KMS-11 (cell line): Measurements from ENCODE around the gene RABL2A.
A peak's percentile ranks its signal among the peaks of the same experiment; 100 is the strongest.
"Not testable (repeated sequence)": the region's sequence is repeated elsewhere in the genome, so short reads cannot be mapped to it uniquely, and the experiment has no call there.

ENCODE experiments used
- H2AFZ ChIP-seq: fragments of 200-600 bp; sonication (generic); 2 replicates; pipeline ENCODE4 v1.6.1; 2016; ENCODE audit warnings: antibody characterized with exemption, mixed run types, low read depth
- H3K27ac ChIP-seq: fragments of 200-600 bp; sonication (generic); 2 replicates; pipeline ENCODE4 v1.6.1; 2016; ENCODE audit warnings: mild to moderate bottlenecking, mixed run types
- H3K27me3 ChIP-seq: fragments of 200-600 bp; sonication (generic); 2 replicates; pipeline ENCODE4 v1.6.1; 2017; ENCODE audit warnings: mild to moderate bottlenecking, low read depth, mixed run types, moderate library complexity; ENCODE audit not compliant: insufficient read depth
- H3K36me3 ChIP-seq: fragments of 200-600 bp; sonication (generic); 2 replicates; pipeline ENCODE4 v1.6.1; 2017; ENCODE audit warnings: mild to moderate bottlenecking, mixed run types; ENCODE audit not compliant: insufficient read depth
- H3K4me1 ChIP-seq: fragments of 200-600 bp; sonication (generic); 2 replicates; pipeline ENCODE4 v1.6.1; 2016; ENCODE audit warnings: mild to moderate bottlenecking, low read depth, mixed run types; ENCODE audit not compliant: poor library complexity, severe bottlenecking
- H3K4me2 ChIP-seq: fragments of 200-600 bp; sonication (generic); 2 replicates; pipeline ENCODE4 v1.7.0; 2016; ENCODE audit warnings: mild to moderate bottlenecking, mixed run types
- H3K4me3 ChIP-seq: fragments of 200-600 bp; sonication (generic); IDR thresholded peaks from 2 replicates; pipeline ENCODE4 v1.6.1; 2017; ENCODE audit warnings: low read depth, low read length, mixed read lengths; ENCODE audit not compliant: insufficient read depth
- H3K79me2 ChIP-seq: fragments of 200-600 bp; sonication (generic); 2 replicates; pipeline ENCODE4 v1.6.1; 2016; ENCODE audit warnings: low read depth, mixed run types; ENCODE audit not compliant: insufficient read depth
- H3K9ac ChIP-seq: fragments of 200-600 bp; sonication (generic); 2 replicates; pipeline ENCODE4 v1.6.1; 2016; ENCODE audit warnings: mild to moderate bottlenecking, mixed run types
- H4K20me1 ChIP-seq: fragments of 200-600 bp; sonication (generic); 2 replicates; pipeline ENCODE4 v1.6.1; 2016; ENCODE audit warnings: mild to moderate bottlenecking, mixed run types; ENCODE audit not compliant: insufficient read depth
- CTCF ChIP-seq: fragments of 200-600 bp; sonication (generic); conservative IDR thresholded peaks from 2 replicates; pipeline ENCODE4 v1.6.1; 2017; ENCODE audit warnings: low read depth, mild to moderate bottlenecking, antibody characterized with exemption, low read length, moderate library complexity, mixed read lengths

The RABL2A gene

DNA sequence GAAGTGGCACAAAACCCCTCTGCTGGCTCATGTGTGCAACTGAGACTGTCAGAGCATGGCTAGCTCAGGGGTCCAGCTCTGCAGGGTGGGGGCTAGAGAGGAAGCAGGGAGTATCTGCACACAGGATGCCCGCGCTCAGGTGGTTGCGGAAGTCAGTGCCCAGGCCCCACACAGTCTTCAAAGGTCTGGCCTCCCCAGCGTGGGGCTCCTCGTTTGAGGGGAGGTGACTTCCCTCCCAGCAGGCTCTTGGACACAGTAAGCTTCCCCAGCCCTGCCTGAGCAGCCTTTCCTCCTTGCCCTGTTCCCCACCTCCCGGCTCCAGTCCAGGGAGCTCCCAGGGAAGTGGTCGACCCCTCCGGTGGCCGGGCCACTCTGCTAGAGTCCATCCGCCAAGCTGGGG is 29.9 kb upstream of the RABL2A start:
- H3K9ac ChIP-seq, H2AFZ ChIP-seq: not testable (repeated sequence)

GRCh38 chr2:113597572-113597971 is 29.5 kb upstream of the RABL2A start:
- not testable (repeated sequence) for H3K9ac ChIP-seq, H3K36me3 ChIP-seq, H3K79me2 ChIP-seq, H4K20me1 ChIP-seq, H3K4me1 ChIP-seq, H3K27ac ChIP-seq, H3K27me3 ChIP-seq, H3K4me2 ChIP-seq, H3K4me3 ChIP-seq, H2AFZ ChIP-seq

More for the DNA sequence above, 29.9 kb upstream of the RABL2A start:
- not testable (repeated sequence) for H4K20me1 ChIP-seq, H3K4me2 ChIP-seq, H3K36me3 ChIP-seq, H3K27ac ChIP-seq, H3K27me3 ChIP-seq, H3K79me2 ChIP-seq, H3K4me3 ChIP-seq, H3K4me1 ChIP-seq

DNA sequence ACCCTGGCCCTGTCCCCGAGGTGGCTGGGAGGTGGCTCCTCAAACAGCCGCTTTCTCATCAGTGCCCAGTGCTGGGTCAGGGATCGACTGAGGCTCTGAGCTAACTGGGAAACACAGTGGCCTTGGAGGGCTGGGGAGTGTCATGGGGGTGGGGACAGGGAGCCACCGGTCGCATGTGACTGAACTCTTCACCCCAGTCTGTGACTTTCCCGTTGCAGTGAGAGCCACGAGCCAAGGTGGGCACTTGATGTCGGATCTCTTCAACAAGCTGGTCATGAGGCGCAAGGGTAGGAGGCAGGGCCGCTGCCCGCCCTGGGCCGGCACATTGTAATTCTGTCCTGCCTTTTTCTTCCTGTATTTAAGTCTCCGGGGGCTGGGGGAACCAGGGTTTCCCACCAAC is 28.9 kb upstream of the RABL2A start:
- H3K4me3 ChIP-seq, H3K36me3 ChIP-seq, H3K27ac ChIP-seq, H3K9ac ChIP-seq, H3K4me1 ChIP-seq, H3K27me3 ChIP-seq, H2AFZ ChIP-seq, H4K20me1 ChIP-seq, H3K79me2 ChIP-seq, H3K4me2 ChIP-seq: not testable (repeated sequence)

- not testable (repeated sequence) for H3K4me3 ChIP-seq, H3K9ac ChIP-seq, H3K4me2 ChIP-seq, H3K27me3 ChIP-seq, H3K79me2 ChIP-seq, H3K36me3 ChIP-seq, H3K4me1 ChIP-seq, H2AFZ ChIP-seq, H3K27ac ChIP-seq, H4K20me1 ChIP-seq
Measured at GRCh38 chr2:113598738-113599137, 28.3 kb upstream of the RABL2A start.

DNA sequence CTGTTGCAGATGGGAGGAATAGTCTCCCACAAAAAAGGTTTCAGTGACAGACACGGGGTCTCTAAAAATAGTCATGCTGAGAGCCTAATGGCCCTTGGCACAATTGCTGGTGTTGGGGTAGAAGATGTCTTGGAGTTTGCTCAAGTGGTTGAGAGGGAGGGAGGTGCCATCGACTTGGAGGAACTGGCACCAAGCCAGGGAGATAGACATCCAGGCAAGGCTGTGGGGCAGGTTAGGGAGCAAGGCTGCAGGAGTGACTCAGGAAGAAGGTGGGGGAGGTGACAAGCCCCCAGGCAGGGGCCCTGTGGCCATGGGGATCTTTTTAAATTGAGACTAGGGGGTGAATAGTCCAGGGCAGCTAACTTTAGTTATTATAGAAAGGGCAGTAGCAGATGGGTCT is 27.9 kb upstream of the RABL2A start:
- not testable (repeated sequence) for H4K20me1 ChIP-seq, H3K36me3 ChIP-seq, H2AFZ ChIP-seq, H3K27ac ChIP-seq, H3K4me3 ChIP-seq, H3K27me3 ChIP-seq, H3K4me2 ChIP-seq, H3K79me2 ChIP-seq, H3K4me1 ChIP-seq, H3K9ac ChIP-seq

DNA sequence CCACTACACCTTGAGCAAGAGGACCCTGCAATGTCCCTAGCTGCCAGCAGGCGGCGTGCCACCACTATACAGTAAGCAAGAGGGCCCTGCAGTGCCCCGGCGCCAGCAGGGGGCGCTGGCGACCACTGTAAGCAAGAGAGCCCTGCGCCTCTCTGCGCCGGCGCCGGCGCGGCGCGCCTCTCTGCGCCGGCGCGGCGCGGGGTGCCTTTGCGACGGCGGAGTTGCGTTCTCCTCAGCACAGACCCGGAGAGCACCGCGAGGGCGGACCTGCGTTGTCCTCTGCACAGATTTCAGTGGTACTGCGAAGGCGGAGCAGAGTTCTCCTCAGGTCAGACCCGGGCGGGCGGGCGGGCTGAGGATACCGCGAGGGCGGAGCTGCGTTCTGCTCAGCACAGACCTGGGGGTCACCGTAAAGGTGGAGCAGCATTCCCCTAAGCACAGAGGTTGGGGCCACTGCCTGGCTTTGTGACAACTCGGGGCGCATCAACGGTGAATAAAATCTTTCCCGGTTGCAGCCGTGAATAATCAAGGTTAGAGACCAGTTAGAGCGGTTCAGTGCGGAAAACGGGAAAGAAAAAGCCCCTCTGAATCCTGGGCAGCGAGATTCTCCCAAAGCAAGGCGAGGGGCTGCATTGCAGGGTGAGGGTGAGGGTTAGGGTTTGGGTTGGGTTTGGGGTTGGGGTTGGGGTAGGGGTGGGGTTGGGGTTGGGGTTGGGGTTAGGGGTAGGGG is 24.9 kb upstream of the RABL2A start:
- H3K27me3 ChIP-seq, H3K9ac ChIP-seq, H3K4me3 ChIP-seq, H3K27ac ChIP-seq, H3K36me3 ChIP-seq, H3K4me2 ChIP-seq, H3K79me2 ChIP-seq, H3K4me1 ChIP-seq, H4K20me1 ChIP-seq, H2AFZ ChIP-seq: not testable (repeated sequence)
- TF ChIP-seq CTCF, result peak; percentile 39; the same call in 1 of the 2 replicates

DNA sequence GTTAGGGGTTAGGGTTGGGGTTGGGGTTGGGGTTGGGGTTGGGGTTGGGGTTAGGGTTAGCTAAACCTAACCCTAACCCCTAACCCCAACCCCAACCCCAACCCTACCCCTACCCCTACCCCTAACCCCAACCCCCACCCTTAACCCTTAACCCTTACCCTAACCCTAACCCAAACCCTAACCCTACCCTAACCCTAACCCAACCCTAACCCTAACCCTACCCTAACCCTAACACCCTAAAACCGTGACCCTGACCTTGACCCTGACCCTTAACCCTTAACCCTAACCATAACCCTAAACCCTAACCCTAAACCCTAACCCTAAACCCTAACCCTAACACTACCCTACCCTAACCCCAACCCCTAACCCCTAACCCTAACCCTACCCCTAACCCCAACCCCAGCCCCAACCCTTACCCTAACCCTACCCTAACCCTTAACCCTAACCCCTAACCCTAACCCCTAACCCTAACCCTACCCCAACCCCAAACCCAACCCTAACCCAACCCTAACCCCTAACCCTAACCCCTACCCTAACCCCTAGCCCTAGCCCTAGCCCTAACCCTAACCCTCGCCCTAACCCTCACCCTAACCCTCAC is 24.1 kb upstream of the RABL2A start:
- no peak for TF ChIP-seq CTCF
- Histone ChIP-seq H3K27ac (no peak overlapping the region), H3K4me1 (no peaks in the 10 kb centered on the region), H3K9ac (no peak overlapping the region), H3K36me3 (no peaks in the 10 kb centered on the region), H3K4me3 (no peak overlapping the region), H3K4me2 (no peak overlapping the region), H3K27me3 (no peaks in the 10 kb centered on the region), H3K79me2 (no peaks in the 10 kb centered on the region), H4K20me1 (no peaks in the 10 kb centered on the region), H2AFZ (no peak overlapping the region)

DNA sequence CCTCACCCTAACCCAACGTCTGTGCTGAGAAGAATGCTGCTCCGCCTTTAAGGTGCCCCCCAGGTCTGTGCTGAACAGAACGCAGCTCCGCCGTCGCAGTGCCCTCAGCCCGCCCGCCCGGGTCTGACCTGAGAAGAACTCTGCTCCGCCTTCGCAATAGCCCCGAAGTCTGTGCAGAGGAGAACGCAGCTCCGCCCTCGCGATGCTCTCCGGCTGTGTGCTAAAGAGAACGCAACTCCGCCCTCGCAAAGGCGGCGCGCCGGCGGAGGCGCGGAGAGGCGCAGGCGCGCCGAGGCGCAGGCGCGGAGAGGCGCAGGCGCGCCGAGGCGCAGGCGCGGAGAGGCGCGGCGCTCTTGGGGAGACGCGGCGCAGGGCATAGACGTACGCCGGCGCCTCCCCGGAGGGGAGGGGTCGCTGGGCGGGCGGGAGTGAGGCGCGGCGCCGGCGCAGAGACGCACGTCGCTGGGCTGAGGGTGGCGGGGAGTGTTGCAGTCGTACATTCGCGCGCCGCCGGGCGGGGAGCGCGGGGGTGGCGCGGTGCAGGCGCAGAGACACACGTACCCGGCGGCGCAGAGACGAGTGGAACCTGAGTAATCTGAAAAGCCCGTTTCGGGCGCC is 23.5 kb upstream of the RABL2A start:
- H3K4me2 ChIP-seq, H3K27ac ChIP-seq, H4K20me1 ChIP-seq, H3K4me1 ChIP-seq, H3K36me3 ChIP-seq, H2AFZ ChIP-seq, H3K4me3 ChIP-seq, H3K9ac ChIP-seq, H3K27me3 ChIP-seq, H3K79me2 ChIP-seq: not testable (repeated sequence)
